GM12878 (cell line): Measurements from ENCODE around the gene ICE1. TPM values are rescaled to one million over a fixed set of nuclear protein-coding genes. Genes with fewer than 3 reads are reported as not detected.
A peak's percentile ranks its signal among the peaks of the same experiment; 100 is the strongest.

Source experiments
- ATAC-seq: fragments of 200-7000 bp; cut with Tn5 transposase; 3 replicates; pipeline ENCODE4 v1.9.1; 2020; ENCODE audit warnings: mild to moderate bottlenecking, moderate library complexity
- BruUV-seq: library from RNA; stranded (reverse); fragments of 400-500 nt; replicated peaks from 2 replicates; lab custom pipeline; 2021; lab: Mats Ljungman, UMichigan
- CTCF ChIA-PET: fragments of 300-600 bp; sonication (Branson Sonifier 250); formaldehyde crosslinking; extraction: SDS; loops from one replicate; lab custom pipeline; 2021; ENCODE audit warnings: inconsistent platforms; lab: Yijun Ruan, JAX
- POLR2A ChIA-PET: fragments of 350-600 bp; formaldehyde crosslinking; extraction: SDS; loops from one replicate; lab custom pipeline; 2021; ENCODE audit warnings: inconsistent platforms; lab: Charles Lee
- RAD21 ChIA-PET: fragments of 300-600 bp; sonication (Branson Sonifier 250); formaldehyde crosslinking; loops from one replicate; lab custom pipeline; 2023; ENCODE audit warnings: antibody characterized with exemption; ENCODE audit not compliant: unreplicated experiment; lab: Charles Lee
- SMC1A ChIA-PET: fragments of 300-600 bp; sonication (Branson Sonifier 250); formaldehyde crosslinking; loops from one replicate; lab custom pipeline; 2023; ENCODE audit not compliant: unreplicated experiment, uncharacterized antibody; lab: Charles Lee
- DNase-seq: peaks from one replicate; pipeline ENCODE4 v3.0.0-alpha.2; 2011; ENCODE audit warnings: low read depth, low spot score
- FAIRE-seq: peaks from 3 replicates; lab custom pipeline; 2011; peaks lifted over from hg19 to GRCh38; lab: Jason Lieb, UNC
- H2AFZ ChIP-seq: 2 replicates; pipeline ENCODE4 v1.6.0; 2011; ENCODE audit warnings: low read depth, low read length, control low read depth; ENCODE audit not compliant: control insufficient read depth
- H3K27ac ChIP-seq: 2 replicates; pipeline ENCODE4 v1.5.1; 2011; ENCODE audit warnings: control low read depth; ENCODE audit not compliant: control insufficient read depth, insufficient read depth
- H3K27me3 ChIP-seq, 2 experiments: replicated peaks in 1 of 2; 2 replicates each; pipeline versions ENCODE4 v1.6.0 to v1.6.1; 2011; ENCODE audit warnings: low read length in 1 of 2; ENCODE audit not compliant: control insufficient read depth in 2 of 2, insufficient read depth in 2 of 2
- H3K36me3 ChIP-seq, 2 experiments: 2 replicates each; pipeline ENCODE4 v1.5.1; 2011; ENCODE audit warnings: low read length in 1 of 2; ENCODE audit not compliant: control insufficient read depth in 2 of 2, insufficient read depth in 2 of 2
- H3K4me1 ChIP-seq: 2 replicates; pipeline ENCODE4 v1.6.1; 2011; ENCODE audit warnings: mild to moderate bottlenecking, low read length, moderate library complexity, mixed read lengths; ENCODE audit not compliant: control insufficient read depth, insufficient read depth
- H3K4me2 ChIP-seq: 2 replicates; pipeline ENCODE4 v1.6.0; 2011; ENCODE audit warnings: control low read depth; ENCODE audit not compliant: control insufficient read depth, insufficient read depth
- H3K4me3 ChIP-seq: fragments of 200-600 bp; sonication (generic); 2 replicates; pipeline ENCODE4 v1.5.1; 2016
- H3K79me2 ChIP-seq: 2 replicates; pipeline ENCODE4 v1.6.0; 2011; ENCODE audit warnings: low read length; ENCODE audit not compliant: control insufficient read depth, insufficient read depth
- H3K9ac ChIP-seq: 2 replicates; pipeline ENCODE4 v1.8.0; 2011; ENCODE audit warnings: low read length, control low read depth, mixed read lengths; ENCODE audit not compliant: control insufficient read depth, insufficient read depth
- H3K9me3 ChIP-seq: replicated peaks from 3 replicates; pipeline ENCODE4 v1.5.1; 2011; ENCODE audit warnings: mild to moderate bottlenecking, low read length; ENCODE audit not compliant: control insufficient read depth, insufficient read depth
- H4K20me1 ChIP-seq: 2 replicates; pipeline ENCODE4 v1.6.0; 2011; ENCODE audit not compliant: control insufficient read depth, insufficient read depth
- ASH2L ChIP-seq: fragments of 300-600, 200-600 bp; sonication (generic); IDR thresholded peaks from 2 replicates; pipeline ENCODE4 v1.6.1; 2017; ENCODE audit warnings: low read depth, mild to moderate bottlenecking, borderline replicate concordance
- CREM ChIP-seq: IDR thresholded peaks from 2 replicates; pipeline ENCODE4 v1.6.1; 2014; ENCODE audit warnings: antibody characterized with exemption, low read depth
- IRF4 ChIP-seq: IDR thresholded peaks from 2 replicates; pipeline ENCODE4 v1.6.1; 2011; ENCODE audit warnings: low read depth, low read length
- PAX8 ChIP-seq: fragments of 450-650 bp; IDR thresholded peaks from 2 replicates; pipeline ENCODE4 v1.6.1; 2017; ENCODE audit warnings: mild to moderate bottlenecking, moderate library complexity
- SREBF1 ChIP-seq: IDR thresholded peaks from 2 replicates; pipeline ENCODE4 v1.6.1; 2012; ENCODE audit warnings: mild to moderate bottlenecking, low read length
- TCF12 ChIP-seq: IDR thresholded peaks from 2 replicates; pipeline ENCODE4 v1.6.1; 2011; ENCODE audit warnings: low read depth, mild to moderate bottlenecking, low read length
- ZNF622 ChIP-seq: fragments of 450-650 bp; IDR thresholded peaks from 2 replicates; pipeline ENCODE4 v1.6.1; 2017; ENCODE audit warnings: mild to moderate bottlenecking, inconsistent platforms
- WGBS: methylation state at CpG from one replicate; pipeline ENCODE4 v1.1.6; 2016; ENCODE audit warnings: low lambda C conversion rate; ENCODE audit not compliant: insufficient replicate concordance, insufficient coverage; ENCODE audit errors: missing lambda C conversion rate; 5-methylcytosine and 5-hydroxymethylcytosine counted together
- in situ Hi-C: fragments of 300-500 bp; cut with MboI; formaldehyde crosslinking; loops from 9 replicates; pipeline ENCODE4 v1.14.3; 2018; ENCODE audit warnings: mixed read lengths
- intact Hi-C: fragments of 100-400 bp; cut with micrococcal nuclease; formaldehyde crosslinking; loops from one replicate; pipeline ENCODE4 v1.14.2; 2022; ENCODE audit not compliant: unreplicated experiment
- polyA plus RNA-seq, 11 experiments: library from polyadenylated mRNA; depleted of rRNA in 4 of 11; unstranded in 6 of 11; stranded (reverse) in 5 of 11; fragments of >200 nt; fragmentation: Nextera tagmentation in 4 of 11; fragmentation: Illumina TruSeq in 1 of 11; extraction: Ambion mirVana in 4 of 11; extraction: Trizol in 1 of 11; gene quantifications; 1 replicate in 1 of 11; 2 replicates in 10 of 11; pipeline versions ENCODE4 v1.2.1 to v1.2.3, GENCODE V29; 2011 to 2016; ENCODE audit warnings: inconsistent platforms in 2 of 11, missing spikeins in 2 of 11, low read depth in 1 of 11
- total RNA-seq, 4 experiments: library from RNA; depleted of rRNA in 3 of 4; stranded (reverse); fragments of >200 nt in 3 of 4; fragmentation: Illumina TruSeq in 1 of 4; extraction: Trizol in 1 of 4; gene quantifications; 2 replicates each; pipeline versions ENCODE4 v1.2.1 to v1.2.3, GENCODE V29; 2013 to 2021
- TF ChIP-seq, protein P1 (sequence below): fragments of 450-650 bp; IDR thresholded peaks from 2 replicates; pipeline ENCODE4 v1.6.1; 2017; ENCODE audit warnings: mild to moderate bottlenecking, moderate library complexity

ICE1 gene
- total and polyA plus RNA-seq, 10 of the 15 experiments (the other 5 are each of a cell fraction or from before 2014, with no cell fraction given): 3.8 to 31.4 (median 18.9) TPM

DNA sequence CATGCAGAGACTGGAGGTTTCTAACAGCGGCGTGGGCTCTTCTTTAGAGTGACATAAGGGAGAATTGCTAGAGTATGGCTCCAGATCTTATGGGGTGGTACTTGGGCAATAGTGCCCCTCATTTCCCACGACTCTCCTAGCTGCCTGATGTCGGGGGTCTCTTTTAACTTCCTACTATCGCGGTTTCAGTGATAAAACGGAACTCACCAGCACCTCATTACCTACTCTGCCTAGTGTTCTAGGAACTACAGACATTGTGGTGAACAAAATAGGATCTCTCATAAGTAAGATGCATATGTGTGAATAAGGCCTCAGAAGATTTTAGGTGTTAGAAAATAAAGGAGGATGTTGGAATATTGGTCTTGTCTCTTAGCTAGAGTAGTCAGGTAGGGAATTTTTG is 1.1 kb downstream of the ICE1 start:
- Histone ChIP-seq H4K20me1 (peaks cover 2% of the 10 kb centered on the region; the same call in 1 of the 2 replicates), H2AFZ (no peak overlapping the region), H3K9me3 (no peaks in the 10 kb centered on the region; the same call in 2 of the 3 replicates), H3K79me2 (peaks cover 58% of the 10 kb centered on the region), H3K27ac (no peak overlapping the region), H3K4me1 (peaks cover 26% of the 10 kb centered on the region), H3K4me2 (peak overlapping the region; percentile 92), H3K4me3 (peak overlapping the region; percentile 91), H3K9ac (peak overlapping the region; percentile 89), H3K27me3 (no peaks in the 10 kb centered on the region), H3K36me3 (no peaks in the 10 kb centered on the region; a peak in 3 of 4 replicates)
- BruUV-seq: no TSS peak
- in situ Hi-C loops: loop anchor here (5.0 kb wide), 1 partner anchor 281 kb away; the partner anchor contains the start of gene ADAMTS16
- ChIA-PET POLR2A (interaction anchor here (0.6 to 0.8 kb wide), 2 partner anchors 13 to 45 kb away, joined by 3 read pairs; no protein-coding TSS in a partner anchor), CTCF (interaction anchor here (0.6 kb wide), 1 partner anchor 503 kb away, joined by 7 read pairs; no protein-coding TSS in a partner anchor), RAD21 (no interaction called here), SMC1A (interaction anchor here (1.1 to 1.9 kb wide), 3 partner anchors 14 to 377 kb away, joined by 3 to 5 read pairs (median 4); no protein-coding TSS in a partner anchor)
- no peak for ATAC-seq
- intact Hi-C loops: loop anchor here (5.0 kb wide), 1 partner anchor 329 kb away; no protein-coding TSS in a partner anchor
- no peak for FAIRE-seq
- DNase-seq: no peak
- no peak for TF ChIP-seq PAX8
- TF ChIP-seq, protein P1, sequence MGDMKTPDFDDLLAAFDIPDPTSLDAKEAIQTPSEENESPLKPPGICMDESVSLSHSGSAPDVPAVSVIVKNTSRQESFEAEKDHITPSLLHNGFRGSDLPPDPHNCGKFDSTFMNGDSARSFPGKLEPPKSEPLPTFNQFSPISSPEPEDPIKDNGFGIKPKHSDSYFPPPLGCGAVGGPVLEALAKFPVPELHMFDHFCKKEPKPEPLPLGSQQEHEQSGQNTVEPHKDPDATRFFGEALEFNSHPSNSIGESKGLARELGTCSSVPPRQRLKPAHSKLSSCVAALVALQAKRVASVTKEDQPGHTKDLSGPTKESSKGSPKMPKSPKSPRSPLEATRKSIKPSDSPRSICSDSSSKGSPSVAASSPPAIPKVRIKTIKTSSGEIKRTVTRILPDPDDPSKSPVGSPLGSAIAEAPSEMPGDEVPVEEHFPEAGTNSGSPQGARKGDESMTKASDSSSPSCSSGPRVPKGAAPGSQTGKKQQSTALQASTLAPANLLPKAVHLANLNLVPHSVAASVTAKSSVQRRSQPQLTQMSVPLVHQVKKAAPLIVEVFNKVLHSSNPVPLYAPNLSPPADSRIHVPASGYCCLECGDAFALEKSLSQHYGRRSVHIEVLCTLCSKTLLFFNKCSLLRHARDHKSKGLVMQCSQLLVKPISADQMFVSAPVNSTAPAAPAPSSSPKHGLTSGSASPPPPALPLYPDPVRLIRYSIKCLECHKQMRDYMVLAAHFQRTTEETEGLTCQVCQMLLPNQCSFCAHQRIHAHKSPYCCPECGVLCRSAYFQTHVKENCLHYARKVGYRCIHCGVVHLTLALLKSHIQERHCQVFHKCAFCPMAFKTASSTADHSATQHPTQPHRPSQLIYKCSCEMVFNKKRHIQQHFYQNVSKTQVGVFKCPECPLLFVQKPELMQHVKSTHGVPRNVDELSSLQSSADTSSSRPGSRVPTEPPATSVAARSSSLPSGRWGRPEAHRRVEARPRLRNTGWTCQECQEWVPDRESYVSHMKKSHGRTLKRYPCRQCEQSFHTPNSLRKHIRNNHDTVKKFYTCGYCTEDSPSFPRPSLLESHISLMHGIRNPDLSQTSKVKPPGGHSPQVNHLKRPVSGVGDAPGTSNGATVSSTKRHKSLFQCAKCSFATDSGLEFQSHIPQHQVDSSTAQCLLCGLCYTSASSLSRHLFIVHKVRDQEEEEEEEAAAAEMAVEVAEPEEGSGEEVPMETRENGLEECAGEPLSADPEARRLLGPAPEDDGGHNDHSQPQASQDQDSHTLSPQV: no peak
- no peak for TF ChIP-seq ASH2L
- TF ChIP-seq CREM: no peak
- TF ChIP-seq SREBF1: no peak
- no peak for TF ChIP-seq ZNF622
- no peak for TF ChIP-seq IRF4
- no peak for TF ChIP-seq TCF12
- WGBS: 13% methylated on average over 7 of the region's 7 CpGs
